Measurements from ENCODE around the gene HIVEP3. TPM values are rescaled to one million over a fixed set of nuclear protein-coding genes. Genes with fewer than 3 reads are reported as not detected.

HIVEP3 gene
- polyA plus RNA-seq, 6 donors from 2014 or later: 0.83 to 2.1 (median 1.3) TPM

DNA sequence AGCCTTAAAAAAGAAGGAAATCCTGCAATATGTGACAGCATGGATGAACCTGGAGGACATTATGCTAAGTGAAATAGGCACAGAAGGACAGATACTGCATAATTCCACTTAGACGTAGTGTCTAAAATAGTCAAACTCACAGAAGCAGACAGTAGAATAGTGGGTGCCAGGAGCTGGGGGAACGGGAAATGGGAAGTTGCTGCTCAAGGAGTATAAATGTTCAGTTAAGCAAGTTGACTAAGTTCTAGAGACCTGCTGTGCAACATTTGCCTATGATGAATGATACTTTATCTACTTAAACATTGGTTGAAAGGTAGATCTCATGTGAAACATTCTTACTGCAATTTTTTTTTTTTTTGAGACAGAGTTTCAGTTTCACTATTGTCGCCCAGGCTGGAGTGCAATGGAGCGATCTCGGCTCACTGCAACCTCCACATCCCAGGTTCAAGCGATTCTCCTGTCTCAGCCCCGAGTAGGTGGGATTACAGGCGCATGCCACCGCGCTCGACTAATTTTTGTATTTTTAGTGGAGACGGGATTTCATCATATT lies 197.8 kb downstream of the HIVEP3 start:
- Mint-ChIP-seq H3K27ac (peak overlapping the region in 2 of 6 donors; percentile 37 to 71), H3K4me3 (peak overlapping the region in 2 of 8 donors; percentile 2 to 30), H3K9me3 (no peaks in the 10 kb centered on the region), H3K4me1 (peaks cover 31 to 72% (median 54%) of the 10 kb centered on the region in 3 donors), H3K36me3 (no peaks in the 10 kb centered on the region), H3K27me3 (no peaks in the 10 kb centered on the region)
- DNase-seq (no peak), ATAC-seq (ENCODE audit: low read depth in 2 of 2) (peak; percentile 35 to 38)

DNA sequence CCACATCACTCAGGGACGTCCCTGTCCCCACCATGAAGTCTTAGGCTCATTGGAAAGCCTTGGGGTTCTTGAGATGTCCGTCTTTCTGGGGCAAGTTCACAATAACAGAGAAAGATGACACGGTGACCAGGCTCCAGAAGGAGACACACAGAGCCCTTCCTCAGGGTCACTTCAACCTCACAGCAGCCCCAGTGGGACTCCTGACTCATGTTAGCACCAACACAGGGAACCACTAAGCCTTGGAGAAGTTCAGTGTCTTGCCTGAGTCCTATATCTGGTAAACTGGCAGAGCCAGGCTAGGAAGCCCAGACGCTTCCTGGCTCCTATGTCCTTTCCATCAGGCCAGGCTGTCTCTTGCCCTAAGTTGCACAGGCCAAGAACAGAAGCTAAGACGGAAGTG lies 199.1 kb downstream of the HIVEP3 start:
- Mint-ChIP-seq H3K4me3 (peak overlapping the region in 2 of 8 donors; percentile 48 to 55), H3K9me3 (no peaks in the 10 kb centered on the region), H3K4me1 (peaks cover 35 to 65% (median 58%) of the 10 kb centered on the region in 3 donors), H3K27ac (no peak overlapping the region), H3K36me3 (no peaks in the 10 kb centered on the region), H3K27me3 (no peaks in the 10 kb centered on the region)
- DNase-seq (no peak), ATAC-seq (ENCODE audit: low read depth in 2 of 2) (no peak)

DNA sequence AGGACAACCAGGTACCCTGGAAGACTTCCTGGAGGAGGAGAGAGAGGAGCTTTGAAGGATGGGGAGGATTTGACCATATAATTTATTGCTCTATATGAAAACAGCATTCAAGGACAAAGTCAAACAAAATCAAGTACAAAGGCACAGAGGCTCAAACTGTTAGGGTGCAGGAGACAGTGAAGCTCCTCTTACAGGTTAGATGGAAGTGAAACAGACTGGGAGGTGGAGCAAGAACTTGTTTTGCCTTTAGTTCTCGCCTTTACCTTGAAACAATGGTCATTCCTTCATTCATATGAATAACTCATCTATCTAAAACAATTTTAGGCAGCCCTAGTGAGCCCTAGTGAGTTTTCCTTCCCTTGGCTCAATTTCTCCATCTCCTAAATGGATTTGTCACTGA lies 199.6 kb downstream of the HIVEP3 start:
- Mint-ChIP-seq H3K27me3 (no peaks in the 10 kb centered on the region), H3K27ac (no peak overlapping the region), H3K9me3 (no peaks in the 10 kb centered on the region), H3K4me3 (peak overlapping the region in 1 of 8 donors; percentile 55), H3K36me3 (no peaks in the 10 kb centered on the region), H3K4me1 (peaks cover 38 to 61% (median 55%) of the 10 kb centered on the region in 3 donors)
- DNase-seq (no peak), ATAC-seq (ENCODE audit: low read depth in 2 of 2) (peak; percentile 32 to 46)

DNA sequence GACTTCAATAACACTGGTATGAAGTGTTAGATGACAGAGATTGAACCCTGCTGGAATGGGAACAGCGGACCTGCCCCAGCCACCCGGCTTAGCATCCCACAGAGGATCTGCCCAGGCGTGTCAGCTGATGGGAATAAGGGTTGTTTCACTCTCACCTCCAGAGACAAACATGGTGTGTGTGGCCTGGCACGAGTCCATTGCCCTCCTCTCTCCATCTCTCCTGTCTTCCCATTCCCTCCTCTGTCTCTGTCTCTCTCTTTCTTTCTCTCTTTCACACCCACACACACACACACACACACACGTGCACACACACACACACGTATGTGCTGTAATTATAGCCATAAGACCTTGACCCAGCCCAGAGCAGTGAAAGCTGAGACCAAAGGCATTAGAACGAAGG lies 200.2 kb downstream of the HIVEP3 start:
- H3K27ac Mint-ChIP-seq: peak overlapping the region in 1 of 6 donors; percentile 47

DNA sequence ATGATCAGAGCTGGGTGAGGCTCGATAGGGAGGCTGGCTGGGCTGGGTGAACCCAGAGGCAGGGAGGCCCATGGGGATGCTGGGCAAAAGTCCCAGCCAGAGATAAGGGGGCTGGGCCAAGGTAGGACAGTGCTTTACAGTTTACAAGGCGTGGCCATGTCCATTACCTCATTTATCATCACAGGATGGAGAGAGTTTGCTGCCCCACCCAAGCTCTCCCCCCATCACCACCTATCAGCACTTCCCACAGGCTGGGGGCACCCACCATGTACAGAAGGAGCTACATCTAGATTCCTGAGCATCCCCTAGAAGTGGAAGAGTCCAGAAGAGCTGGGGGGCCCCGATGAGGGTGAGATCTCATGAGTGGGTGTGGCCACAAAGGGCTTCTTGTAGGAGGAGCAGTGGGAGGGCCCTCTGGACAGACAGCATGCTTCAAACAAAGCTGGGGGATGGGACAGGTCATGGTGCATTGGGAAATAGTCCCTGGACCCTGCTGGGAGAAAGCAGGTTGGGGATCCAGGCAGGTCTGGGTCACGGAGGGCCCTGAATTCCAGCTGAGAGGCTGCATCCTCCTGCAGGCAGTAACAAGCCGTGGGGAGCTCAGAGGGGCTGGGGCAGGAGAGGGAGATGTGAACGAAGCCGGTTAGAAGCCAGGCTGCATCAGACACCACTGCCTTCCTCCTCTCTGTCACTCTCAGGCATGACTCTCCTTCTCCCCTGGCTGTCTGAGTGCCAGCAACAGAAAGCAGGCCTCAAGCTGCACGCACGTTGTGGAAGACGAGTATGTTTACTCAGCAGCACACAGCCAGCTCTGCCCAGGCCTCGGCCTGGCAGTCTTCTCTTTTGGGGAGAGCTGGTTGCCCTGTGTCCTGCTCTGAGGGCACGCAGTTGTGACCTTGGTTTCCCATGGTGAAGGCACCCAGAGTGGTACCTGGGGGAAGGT lies 202.3 kb downstream of the HIVEP3 start:
- Mint-ChIP-seq H3K9me3 (no peaks in the 10 kb centered on the region), H3K4me1 (peaks cover 37 to 43% (median 40%) of the 10 kb centered on the region in 3 donors)
- ATAC-seq (ENCODE audit: low read depth in 2 of 2): no peak

More for the DNA sequence above, 200.2 kb downstream of the HIVEP3 start:
- no peaks in the 10 kb centered on the region for H3K36me3 Mint-ChIP-seq
- no peaks in the 10 kb centered on the region for H3K9me3 Mint-ChIP-seq
- no peak overlapping the region for H3K4me3 Mint-ChIP-seq
- peaks cover 42 to 58% (median 54%) of the 10 kb centered on the region in 3 donors for H3K4me1 Mint-ChIP-seq
- ATAC-seq (ENCODE audit: low read depth in 2 of 2) (no peak), DNase-seq (no peak)
- no peaks in the 10 kb centered on the region for H3K27me3 Mint-ChIP-seq

DNA sequence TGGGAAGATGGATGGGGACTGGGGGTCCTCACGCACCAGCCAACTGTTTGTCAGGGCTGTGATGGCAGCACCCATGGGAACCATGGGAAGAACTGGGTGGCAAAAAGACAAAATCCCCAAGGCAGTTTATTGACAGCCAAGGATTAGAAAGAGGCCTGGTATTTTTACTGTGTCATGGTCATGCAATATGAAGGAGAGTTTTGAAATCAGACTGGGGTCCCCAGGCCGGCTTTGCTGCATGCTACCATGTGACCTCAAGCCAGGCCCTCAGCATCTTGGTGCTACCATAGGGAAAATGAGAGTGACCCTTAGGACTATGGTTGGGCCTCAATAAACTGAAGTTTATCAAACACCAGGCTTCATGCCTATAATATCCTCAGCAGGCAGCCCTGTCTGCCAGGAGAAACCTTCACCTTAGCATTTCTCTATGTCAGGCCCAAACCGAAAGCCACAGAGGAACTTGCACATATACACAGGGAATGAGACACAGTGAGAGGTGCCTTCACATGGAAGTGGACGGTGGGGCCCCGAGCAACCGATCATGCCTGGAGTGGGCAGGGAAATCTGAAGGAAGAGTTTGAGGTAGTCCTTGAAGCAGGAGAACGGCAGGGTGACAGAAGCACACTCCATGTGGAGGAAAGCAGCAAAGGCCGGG lies 203.2 kb downstream of the HIVEP3 start:
- Mint-ChIP-seq H3K4me3 (no peak overlapping the region), H3K4me1 (peaks cover 32 to 34% (median 33%) of the 10 kb centered on the region in 3 donors), H3K27ac (peak overlapping the region in 2 of 6 donors; percentile 62 to 74), H3K9me3 (no peaks in the 10 kb centered on the region), H3K36me3 (no peaks in the 10 kb centered on the region), H3K27me3 (no peaks in the 10 kb centered on the region)
- ATAC-seq (ENCODE audit: low read depth in 2 of 2) (no peak), DNase-seq (no peak)

More for the DNA sequence above, 202.3 kb downstream of the HIVEP3 start:
- no peak for DNase-seq
- Mint-ChIP-seq H3K4me3 (no peak overlapping the region), H3K27ac (peak overlapping the region in 1 of 6 donors; percentile 54), H3K36me3 (no peaks in the 10 kb centered on the region), H3K27me3 (no peaks in the 10 kb centered on the region)

DNA sequence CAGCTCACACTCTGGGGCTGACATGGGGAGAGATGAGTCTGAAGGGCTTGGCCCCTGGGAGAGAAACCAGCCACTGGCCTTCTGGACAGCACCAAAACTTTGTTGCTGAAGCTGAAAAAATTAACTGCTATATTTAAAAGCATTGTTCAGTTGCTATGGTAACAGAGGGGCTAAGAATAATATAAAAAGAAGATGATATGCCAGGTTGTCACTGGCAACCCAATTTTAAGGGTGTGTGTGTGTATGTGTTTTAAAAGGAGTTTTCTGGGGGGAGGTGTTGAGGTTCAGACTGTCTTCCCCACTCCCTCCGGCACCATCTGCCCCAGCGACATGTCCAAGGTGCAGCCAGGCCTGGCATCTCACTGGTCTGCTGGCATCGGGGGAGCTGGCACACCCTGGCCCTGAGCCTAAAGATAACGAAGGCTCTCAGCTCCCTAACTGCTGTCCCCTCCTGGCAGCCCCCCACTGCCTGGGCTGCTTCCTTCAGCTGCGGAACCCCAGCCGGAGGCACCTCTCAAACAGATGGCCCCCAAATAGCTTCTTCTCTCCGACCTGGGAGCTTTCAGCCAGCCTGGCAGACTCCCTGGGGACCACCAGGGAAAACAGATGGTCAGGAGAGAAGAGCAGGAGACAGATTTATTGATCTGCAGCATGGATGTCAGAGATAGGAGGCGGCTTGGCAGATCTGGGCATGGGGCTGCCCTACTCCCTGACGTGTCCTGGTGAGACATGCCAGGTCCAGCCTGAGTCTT lies 203.9 kb downstream of the HIVEP3 start:
- Mint-ChIP-seq H3K36me3 (no peaks in the 10 kb centered on the region), H3K4me1 (peaks cover 26 to 35% (median 27%) of the 10 kb centered on the region in 3 donors), H3K27ac (peak overlapping the region in 3 of 6 donors; percentile 28 to 62 (median 49)), H3K4me3 (no peak overlapping the region), H3K9me3 (no peaks in the 10 kb centered on the region), H3K27me3 (no peaks in the 10 kb centered on the region)
- DNase-seq (no peak), ATAC-seq (ENCODE audit: low read depth in 2 of 2) (no peak)

DNA sequence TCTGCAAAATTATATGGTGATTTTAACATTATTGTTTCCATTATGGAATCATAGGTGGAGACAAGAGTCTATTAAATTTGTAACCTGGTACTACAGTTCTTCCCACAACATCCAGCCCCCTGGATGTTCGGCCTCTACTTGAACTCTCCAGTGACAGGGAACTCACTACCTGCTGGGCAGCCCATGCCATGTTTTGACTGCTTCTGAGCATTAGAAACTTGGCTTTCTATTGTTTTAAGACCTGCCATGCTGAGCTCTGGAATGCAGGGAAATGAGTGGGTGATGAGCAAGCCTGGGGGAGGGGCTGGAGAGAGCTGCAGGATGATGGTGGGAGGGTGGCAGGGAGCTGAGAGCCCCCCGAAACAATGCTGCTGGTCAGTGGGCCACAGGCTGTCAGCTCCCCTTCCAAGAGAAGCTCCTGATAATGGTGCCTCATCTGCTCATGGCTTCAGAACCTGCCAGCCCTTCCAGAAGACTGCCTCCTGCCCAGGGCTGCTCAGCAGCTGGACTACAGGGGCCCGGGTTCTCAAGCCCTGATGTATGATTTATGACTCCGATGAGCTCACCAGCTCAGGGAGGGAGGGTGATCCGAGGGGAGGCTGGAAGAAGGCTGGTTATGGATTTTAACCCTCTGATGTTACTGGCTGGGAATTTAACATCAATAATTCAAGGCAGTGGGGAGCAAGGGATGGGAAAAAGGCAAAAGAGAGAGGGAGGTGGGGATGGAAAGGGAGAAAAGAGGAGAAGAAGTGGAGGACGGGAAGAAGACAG lies 205.0 kb downstream of the HIVEP3 start:
- H3K4me1 Mint-ChIP-seq: peaks cover 17 to 28% (median 23%) of the 10 kb centered on the region in 3 donors
- no peaks in the 10 kb centered on the region for H3K9me3 Mint-ChIP-seq
- no peak overlapping the region for H3K4me3 Mint-ChIP-seq
- no peaks in the 10 kb centered on the region for H3K36me3 Mint-ChIP-seq
- DNase-seq (no peak), ATAC-seq (ENCODE audit: low read depth in 2 of 2) (no peak)
- H3K27ac Mint-ChIP-seq: peak overlapping the region in 2 of 6 donors; percentile 21 to 65
- no peaks in the 10 kb centered on the region for H3K27me3 Mint-ChIP-seq

DNA sequence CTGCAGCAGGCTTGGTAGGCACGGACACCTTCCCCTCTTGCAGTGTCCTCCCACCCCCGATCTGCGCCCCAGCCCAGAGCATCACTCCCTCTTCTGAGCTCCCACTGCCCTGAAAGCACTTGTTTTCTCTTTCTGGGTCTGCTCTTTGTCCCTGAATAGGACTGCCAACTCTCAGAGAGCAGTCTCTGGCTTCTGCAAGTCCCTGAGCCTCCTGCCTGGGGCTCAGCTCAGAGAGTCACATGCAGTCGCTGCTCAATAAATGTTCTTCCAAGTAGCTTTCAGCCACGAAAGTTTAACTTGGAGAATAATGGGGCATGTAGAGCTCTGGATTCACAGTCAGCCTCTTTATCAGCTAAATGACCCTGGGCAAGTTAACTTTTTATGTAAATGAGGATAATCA lies 205.6 kb downstream of the HIVEP3 start:
- Mint-ChIP-seq H3K9me3 (no peaks in the 10 kb centered on the region), H3K27ac (peak overlapping the region in 2 of 6 donors; percentile 74 to 76), H3K4me3 (no peak overlapping the region), H3K36me3 (no peaks in the 10 kb centered on the region), H3K4me1 (peaks cover 15 to 31% (median 25%) of the 10 kb centered on the region in 3 donors), H3K27me3 (no peaks in the 10 kb centered on the region)
- no peak for DNase-seq
- no peak for ATAC-seq (ENCODE audit: low read depth in 2 of 2)

DNA sequence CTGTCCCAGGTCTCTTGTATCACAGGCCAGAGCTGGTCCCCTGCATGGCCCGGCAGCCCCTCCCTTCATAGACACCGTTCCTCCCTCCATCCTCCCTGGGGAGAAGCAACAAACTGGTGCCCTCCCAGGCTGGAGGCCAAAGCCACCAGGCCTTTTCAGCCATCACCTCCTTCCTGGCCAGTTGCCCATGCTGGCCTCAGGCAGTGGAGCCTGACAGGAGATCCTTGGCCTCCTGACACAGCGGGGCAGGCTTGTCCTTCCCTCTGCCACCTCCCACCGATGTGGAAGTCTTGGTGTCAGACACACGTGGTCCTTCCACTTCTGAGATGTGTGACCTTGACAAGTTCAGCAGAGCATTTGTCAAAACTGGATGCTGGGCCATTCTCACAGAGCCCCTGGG lies 206.0 kb downstream of the HIVEP3 start:
- DNase-seq: no peak
- H3K27ac Mint-ChIP-seq: no peak overlapping the region
- H3K36me3 Mint-ChIP-seq: no peaks in the 10 kb centered on the region
- H3K4me1 Mint-ChIP-seq: peaks cover 19 to 31% (median 29%) of the 10 kb centered on the region in 3 donors
- no peak for ATAC-seq (ENCODE audit: low read depth in 2 of 2)
- H3K27me3 Mint-ChIP-seq: no peaks in the 10 kb centered on the region
- H3K9me3 Mint-ChIP-seq: no peaks in the 10 kb centered on the region
- H3K4me3 Mint-ChIP-seq: no peak overlapping the region

DNA sequence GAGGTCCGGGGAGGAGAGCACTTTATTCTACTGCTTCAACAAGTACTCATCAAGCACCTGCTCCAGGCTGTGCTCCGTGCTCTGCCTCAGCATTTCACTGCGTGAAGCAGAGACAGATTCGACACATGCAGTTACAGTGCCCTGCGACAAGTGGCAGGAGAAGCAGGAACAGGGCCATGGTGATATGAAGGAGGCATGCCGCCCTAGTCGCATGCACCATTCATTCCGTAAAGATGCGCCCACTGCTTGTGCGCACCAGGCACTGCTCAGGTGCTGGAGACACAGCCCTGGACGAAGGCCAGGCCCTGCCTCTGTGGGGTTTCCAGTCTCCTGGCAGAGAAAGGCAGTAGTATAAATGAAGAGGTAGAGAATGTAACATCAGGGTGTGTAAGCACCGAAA lies 206.6 kb downstream of the HIVEP3 start:
- peaks cover 25 to 33% (median 31%) of the 10 kb centered on the region in 3 donors for H3K4me1 Mint-ChIP-seq

DNA sequence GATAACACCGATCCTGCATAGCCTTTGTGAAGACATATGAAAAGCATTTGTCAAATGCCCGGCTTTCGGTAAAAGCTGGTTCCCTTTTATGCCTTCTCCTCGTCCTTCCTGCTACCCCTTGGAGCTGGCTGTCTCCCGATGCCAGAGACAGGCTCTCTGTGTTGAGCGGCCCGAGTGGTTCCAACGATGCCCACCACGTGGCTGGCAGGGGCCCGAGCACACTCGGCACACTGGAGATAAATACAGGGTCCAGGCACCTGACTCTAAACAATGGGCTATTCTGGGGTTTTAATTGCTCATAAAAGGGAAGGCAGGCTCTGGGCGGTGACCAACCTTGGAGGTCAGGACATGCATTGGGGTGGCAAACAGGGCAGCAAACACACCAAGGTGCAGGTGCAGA lies 207.1 kb downstream of the HIVEP3 start:
- Mint-ChIP-seq H3K4me3 (no peak overlapping the region), H3K27ac (no peak overlapping the region), H3K27me3 (peaks cover 0 to 10% (median 0%) of the 10 kb centered on the region in 3 donors), H3K9me3 (no peaks in the 10 kb centered on the region), H3K36me3 (no peaks in the 10 kb centered on the region), H3K4me1 (peaks cover 25 to 33% (median 31%) of the 10 kb centered on the region in 3 donors)
- DNase-seq: no peak
- ATAC-seq (ENCODE audit: low read depth in 2 of 2): no peak

More for the DNA sequence above, 206.6 kb downstream of the HIVEP3 start:
- no peak for DNase-seq
- H3K9me3 Mint-ChIP-seq: no peaks in the 10 kb centered on the region
- peak overlapping the region in 1 of 6 donors; percentile 65 for H3K27ac Mint-ChIP-seq
- H3K4me3 Mint-ChIP-seq: no peak overlapping the region
- no peaks in the 10 kb centered on the region for H3K36me3 Mint-ChIP-seq
- H3K27me3 Mint-ChIP-seq: peaks cover 0 to 5% (median 0%) of the 10 kb centered on the region in 3 donors
- ATAC-seq (ENCODE audit: low read depth in 2 of 2): no peak
